GM12865 (cell line): ENCODE results near the gene CRYZ.
A peak's percentile ranks its signal among the peaks of the same experiment; 100 is the strongest.
"Not testable (repeated sequence)": the region's sequence is repeated elsewhere in the genome, so short reads cannot be mapped to it uniquely, and the experiment has no call there.

Experiments used
- DNase-seq: peaks from one replicate; pipeline ENCODE4 v3.0.0; 2010; ENCODE audit warnings: low read depth
- H3K4me3 ChIP-seq: 2 replicates; pipeline ENCODE4 v1.5.1; 2011; ENCODE audit warnings: mild to moderate bottlenecking, low read depth, low read length, control low read depth
- TF ChIP-seq, protein P1 (sequence below): IDR thresholded peaks from 2 replicates; pipeline ENCODE4 v1.5.1; 2011; ENCODE audit warnings: low read length, control low read depth, low read depth, inconsistent platforms; ENCODE audit not compliant: insufficient read depth; ENCODE audit errors: missing control alignments

Gene CRYZ

DNA sequence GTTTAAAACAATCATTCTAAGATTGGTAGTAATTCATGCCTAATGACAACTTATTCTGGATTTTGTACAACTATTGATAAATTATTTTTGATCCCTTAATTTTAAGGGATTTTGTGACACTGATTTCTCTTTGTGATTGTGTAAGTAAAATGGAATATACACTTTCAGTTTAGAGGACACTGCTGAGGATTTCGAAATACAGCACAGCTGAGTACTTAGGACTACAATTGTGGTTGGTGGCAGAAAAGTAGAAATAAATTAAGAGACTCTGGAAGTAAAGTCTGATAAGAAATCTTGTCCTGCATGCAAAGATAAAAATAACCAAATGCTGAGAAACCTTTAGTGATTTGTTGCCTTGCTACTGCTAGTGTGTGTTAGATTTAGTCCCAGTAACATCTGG is 40.1 kb upstream of the CRYZ start:
- no peak for DNase-seq
- H3K4me3 ChIP-seq, result no peak overlapping the region
- TF ChIP-seq, protein P1, sequence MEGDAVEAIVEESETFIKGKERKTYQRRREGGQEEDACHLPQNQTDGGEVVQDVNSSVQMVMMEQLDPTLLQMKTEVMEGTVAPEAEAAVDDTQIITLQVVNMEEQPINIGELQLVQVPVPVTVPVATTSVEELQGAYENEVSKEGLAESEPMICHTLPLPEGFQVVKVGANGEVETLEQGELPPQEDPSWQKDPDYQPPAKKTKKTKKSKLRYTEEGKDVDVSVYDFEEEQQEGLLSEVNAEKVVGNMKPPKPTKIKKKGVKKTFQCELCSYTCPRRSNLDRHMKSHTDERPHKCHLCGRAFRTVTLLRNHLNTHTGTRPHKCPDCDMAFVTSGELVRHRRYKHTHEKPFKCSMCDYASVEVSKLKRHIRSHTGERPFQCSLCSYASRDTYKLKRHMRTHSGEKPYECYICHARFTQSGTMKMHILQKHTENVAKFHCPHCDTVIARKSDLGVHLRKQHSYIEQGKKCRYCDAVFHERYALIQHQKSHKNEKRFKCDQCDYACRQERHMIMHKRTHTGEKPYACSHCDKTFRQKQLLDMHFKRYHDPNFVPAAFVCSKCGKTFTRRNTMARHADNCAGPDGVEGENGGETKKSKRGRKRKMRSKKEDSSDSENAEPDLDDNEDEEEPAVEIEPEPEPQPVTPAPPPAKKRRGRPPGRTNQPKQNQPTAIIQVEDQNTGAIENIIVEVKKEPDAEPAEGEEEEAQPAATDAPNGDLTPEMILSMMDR, result no peak

DNA sequence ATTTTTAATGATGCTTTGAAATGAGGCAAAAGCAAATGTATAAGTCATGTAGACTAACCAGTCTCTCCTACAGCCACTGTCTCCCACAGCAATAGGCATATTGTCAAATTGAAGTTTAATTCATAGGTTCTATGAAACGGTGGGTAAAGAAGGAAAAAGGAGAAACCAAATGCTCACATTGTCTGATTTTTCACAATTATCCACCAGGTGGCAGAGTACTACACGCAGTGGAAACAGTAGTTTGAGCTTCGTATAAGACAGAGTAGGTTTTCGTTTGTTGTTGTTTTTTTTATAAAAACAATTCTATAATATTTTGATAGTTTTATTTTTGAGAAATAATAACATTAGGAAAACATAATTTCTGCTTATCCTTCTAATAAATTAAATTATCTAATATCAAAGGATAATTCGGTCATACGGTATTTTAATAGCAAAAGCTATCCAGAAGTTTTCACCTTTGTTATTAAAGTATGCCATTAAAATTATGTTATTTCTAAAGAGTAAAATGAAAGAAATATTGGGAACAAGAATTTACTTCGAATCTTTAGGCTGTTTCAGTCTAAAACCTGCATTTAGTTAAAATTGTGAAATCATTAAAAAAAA is 39.2 kb upstream of the CRYZ start:
- DNase-seq, result peak; percentile 54
- TF ChIP-seq, protein P1, result peak; percentile 49
- H3K4me3 ChIP-seq, result no peak overlapping the region

DNA sequence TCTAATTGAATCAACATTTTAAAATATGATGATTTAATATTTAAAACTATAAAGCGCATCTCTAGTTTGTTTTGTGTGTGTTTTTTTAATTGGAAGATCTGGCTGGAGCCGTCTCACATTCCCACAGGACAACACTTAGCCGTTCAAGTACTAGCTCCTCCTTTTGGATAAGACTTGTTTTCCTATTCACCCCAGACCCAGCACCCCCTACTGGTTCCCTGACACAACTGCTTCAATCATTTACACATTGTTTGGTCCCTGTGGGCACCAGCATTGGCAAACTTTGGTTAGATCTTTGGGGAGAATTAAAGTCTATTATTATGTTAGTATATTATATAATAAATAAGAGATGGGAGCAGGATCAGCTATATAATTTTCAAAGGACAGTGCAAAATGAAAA is 34.6 kb upstream of the CRYZ start:
- peak; percentile 46 for DNase-seq
- H3K4me3 ChIP-seq, result no peak overlapping the region
- TF ChIP-seq, protein P1, result peak; percentile 36

DNA sequence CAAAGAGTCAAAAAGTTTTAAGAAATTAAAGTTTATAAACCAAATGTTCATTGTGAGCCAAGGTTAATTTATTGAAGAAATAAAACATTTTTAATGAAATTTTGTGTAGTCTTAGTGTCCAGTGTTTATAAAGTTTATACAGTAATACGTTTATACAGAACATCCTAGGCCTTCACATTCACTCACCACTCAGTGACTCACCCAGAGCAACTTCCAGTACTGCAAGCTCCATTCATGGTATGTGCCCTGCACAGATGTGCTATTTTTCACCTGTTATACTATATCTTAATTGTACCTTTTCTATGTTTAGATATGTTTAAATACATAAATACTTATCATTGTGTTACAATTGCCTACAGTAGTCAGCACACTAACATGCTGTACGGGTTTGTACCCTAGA is 33.7 kb upstream of the CRYZ start:
- no peak overlapping the region for H3K4me3 ChIP-seq
- DNase-seq, result no peak
- TF ChIP-seq, protein P1, result no peak

DNA sequence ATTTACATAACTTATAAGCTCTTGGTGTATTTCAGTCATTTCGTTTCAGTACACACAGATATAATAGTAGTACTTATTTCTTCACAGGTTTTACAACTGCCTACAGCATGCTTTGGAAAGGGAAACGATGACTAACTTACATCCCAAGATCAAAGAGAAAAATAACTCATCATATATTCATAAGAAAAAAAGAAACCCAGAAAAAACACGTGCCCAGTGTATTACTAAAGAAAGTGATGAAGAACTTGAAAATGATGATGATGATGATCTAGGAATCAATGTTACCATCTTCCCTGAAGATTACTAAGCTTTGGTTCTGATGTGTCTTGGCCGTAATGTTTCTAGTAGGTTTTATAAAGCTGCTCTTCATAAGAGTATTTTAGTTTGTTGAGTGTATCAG is 31.0 kb upstream of the CRYZ start:
- no peak overlapping the region for H3K4me3 ChIP-seq
- TF ChIP-seq, protein P1, result no peak
- DNase-seq, result no peak

DNA sequence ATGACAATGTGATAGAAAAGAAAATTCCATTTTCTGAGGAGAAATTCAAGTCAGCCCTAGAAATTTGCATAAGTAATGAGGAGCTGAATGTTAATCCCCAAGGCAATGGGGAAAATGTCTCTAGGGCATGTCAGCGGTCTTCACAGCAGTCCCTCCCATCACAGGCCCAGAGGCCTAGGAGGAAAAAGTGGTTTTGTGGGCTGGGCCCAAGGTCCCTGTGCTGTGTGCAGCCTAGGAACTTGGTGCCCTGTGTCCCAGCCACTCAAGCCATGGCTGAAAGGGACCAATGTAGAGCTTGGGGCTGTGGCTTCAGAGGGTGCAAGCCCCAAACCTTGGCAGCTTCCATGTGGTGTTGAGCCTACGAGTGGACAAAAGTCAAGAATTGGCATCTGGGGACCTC is 23.8 kb upstream of the CRYZ start:
- DNase-seq, H3K4me3 ChIP-seq: not testable (repeated sequence)

DNA sequence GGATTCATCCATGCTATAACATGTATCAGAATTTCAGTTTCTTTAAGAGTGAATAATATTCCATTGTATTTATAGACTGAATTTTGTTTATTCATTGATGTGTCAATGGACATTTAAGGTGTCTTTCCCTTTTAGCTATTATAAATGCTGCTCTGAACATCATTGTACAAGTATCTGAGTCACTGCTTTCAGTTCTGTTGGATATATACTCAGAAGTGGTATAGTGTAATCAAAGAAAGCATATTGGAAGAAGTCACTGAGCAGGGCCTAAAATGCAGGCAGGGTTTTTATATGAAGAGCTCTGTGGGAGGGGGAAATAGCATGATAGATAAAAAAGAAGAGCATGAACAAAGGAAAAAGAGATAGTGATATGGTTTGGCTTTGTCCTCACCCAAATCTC is 22.6 kb upstream of the CRYZ start:
- no peak overlapping the region for H3K4me3 ChIP-seq
- no peak for DNase-seq
- TF ChIP-seq, protein P1, result no peak

DNA sequence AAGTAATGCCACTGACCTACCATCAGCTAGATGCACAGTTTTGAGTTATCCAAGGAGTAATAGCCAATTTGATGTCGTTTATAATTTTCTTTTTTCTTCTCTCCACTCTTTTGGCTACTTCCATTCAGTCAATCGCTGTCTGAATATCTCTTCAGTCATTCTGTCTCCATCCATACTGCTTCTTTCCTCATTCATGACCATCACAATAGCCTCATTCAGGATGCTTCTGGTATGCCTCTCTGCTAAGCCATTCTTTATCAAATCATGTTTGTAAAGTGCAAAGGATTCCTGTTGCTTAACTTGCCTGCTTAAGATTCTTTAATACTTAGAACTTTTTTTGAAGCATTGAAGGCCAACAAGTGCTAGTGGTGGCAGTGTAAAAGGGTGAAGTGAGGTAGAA is 20.3 kb upstream of the CRYZ start:
- no peak overlapping the region for H3K4me3 ChIP-seq
- TF ChIP-seq, protein P1, result no peak
- no peak for DNase-seq
